Measurements from ENCODE around the gene BNIP3.

BNIP3 gene, protein sequence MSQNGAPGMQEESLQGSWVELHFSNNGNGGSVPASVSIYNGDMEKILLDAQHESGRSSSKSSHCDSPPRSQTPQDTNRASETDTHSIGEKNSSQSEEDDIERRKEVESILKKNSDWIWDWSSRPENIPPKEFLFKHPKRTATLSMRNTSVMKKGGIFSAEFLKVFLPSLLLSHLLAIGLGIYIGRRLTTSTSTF

DNA sequence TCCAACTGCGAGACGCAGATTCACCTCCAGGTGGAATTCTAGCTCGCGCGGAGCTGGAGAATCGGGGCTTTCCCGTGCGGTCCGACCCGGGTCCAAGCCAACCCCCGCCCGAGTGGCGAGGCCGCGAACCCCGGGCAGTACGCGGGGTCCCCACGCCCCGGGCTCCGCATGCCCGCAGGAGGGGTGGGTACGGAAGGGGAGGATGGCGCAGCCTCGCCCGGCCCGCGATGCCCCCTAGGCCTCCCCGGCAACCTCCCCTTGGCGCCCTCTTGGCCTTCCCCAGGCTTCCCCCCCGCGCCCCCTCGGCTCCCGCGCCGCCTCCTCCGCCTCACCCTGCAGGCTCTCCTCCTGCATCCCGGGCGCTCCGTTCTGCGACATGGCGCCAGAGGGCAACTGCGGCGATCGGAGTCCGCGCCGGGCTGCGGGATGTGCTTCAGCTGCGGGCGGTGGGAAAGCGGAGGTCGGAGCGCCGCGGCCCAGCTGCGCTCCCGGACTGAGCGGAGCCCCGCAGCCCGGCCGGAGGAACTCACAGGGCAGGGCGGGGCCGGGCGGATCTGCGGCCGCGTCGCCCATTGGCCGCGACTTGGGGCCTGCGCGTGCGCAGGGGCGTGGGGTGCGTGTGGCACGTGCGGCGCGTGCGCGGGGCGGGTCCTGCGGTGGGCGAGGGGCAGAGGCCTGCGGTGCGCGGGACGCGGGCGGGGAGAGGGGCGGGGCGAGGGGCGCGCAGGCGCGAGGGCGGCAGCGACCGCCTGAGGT lies at the start of gene BNIP3:
Gene BNIP3 (minus strand): TSS at position 495 of the 756 bp plus-strand sequence. CDS start 117 bp downstream, at position 378.
- DNase-seq (ENCODE audit: low read depth in 2 of 3, low spot score in 1 of 3), result peak; percentile 87 to 96 (median 90)

DNA sequence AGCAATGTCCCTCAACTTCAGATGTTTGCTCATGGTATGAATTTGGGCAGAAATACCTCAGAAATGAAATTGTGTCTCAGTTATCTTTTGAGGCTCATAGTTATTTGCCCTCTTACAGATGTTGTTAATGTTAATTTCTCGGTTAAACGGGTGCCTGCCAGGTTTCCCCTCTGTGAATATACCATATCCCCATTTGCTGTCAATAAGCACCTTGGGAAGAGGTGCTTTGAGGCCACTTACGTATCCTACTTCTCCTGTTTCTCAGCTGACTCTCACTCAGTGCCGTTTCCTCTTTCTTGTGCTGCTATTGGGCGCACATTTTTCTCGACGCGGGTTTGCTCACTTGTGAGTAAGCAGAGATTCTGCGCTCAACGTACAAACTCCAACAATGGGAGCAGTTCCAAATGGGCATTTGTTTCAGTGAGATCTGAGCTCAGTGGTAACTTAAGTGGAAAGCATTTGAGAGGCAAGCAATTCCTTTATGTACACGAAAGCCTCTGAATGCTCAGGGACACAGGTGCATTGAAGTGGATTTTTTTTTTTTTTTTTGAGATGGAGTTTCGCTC lies 49.3 kb upstream of the BNIP3 start:
- no peak for DNase-seq (ENCODE audit: low read depth in 2 of 3, low spot score in 1 of 3)

DNA sequence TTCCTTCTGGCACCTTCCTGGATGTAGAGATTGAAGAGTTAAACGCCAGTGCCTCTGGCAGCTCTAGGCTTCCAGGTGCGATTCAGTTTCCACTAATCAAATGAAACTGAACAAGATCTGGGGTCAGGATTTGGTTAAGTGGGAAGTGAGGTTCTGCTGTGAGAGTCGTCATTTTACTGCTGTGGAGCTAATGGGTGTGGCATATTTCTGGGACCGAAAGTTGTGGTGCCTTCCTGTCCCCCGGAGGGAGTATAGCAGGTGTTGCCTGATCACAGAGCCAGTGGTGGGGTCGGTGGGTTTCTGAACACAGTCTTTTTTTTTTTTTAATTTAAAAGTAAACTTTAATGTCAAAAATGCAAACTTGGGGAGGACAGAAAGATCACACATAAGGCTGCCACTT lies 47.0 kb upstream of the BNIP3 start:
- no peak for DNase-seq (ENCODE audit: low read depth in 2 of 3, low spot score in 1 of 3)

GRCh38 chr10:132027423-132027983 lies 45.8 kb upstream of the BNIP3 start:
- DNase-seq (ENCODE audit: low read depth in 2 of 3, low spot score in 1 of 3), result no peak

GRCh38 chr10:132023092-132023811 lies 41.5 kb upstream of the BNIP3 start:
- peak; percentile 50 to 77 (median 74) for DNase-seq (ENCODE audit: low read depth in 2 of 3, low spot score in 1 of 3)

DNA sequence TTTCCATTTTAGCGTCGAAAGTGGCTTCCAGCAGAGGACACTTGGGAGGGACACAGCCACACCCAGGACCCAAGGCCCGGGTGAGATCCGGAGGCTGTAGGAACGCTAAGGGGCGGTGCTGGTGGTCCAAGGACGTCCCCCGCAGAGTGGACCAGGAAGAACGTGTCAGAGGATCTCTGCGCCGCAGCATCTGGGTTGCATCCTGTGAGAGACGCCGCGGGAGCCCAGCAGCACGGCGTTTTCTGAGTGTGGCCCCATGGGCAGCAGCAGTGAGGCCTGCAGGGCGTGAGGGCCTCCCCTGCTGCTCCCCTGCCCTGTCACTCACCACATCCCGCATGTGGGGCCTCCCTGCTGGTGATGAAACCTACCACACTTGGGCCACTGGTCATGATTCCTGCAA lies 40.5 kb upstream of the BNIP3 start:
- DNase-seq (ENCODE audit: low read depth in 2 of 3, low spot score in 1 of 3), result no peak

DNA sequence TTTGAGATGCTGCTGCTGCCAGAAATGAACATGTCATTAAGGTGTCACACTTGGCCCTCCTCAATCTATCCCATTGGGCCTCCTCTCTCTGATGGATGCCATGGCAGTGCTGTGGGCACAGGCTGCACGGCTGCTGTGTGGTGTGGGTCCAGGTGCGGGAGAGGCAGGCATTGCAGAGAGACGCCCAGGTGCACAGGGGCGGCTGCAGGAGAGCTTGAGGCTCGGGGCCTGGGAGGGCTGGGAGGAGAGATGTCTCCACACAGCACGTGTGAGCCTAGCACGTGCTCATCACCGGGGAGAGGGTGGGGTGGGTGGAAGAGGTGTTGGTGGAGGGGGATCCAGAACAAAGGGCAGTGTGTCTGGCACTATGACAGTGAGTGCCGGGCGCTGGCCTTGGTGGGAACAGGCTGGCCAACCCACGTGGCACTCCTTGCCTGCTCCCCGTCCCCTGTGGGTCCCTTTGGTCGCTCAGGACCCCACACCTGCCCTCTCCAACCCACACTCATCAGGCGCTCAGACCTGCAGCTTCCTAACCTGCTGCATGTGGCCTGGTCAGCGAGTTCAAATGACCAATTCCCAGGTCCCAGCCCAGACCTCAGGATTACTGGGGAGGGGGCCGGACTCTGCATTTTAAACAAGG lies 39.9 kb upstream of the BNIP3 start:
- no peak for DNase-seq (ENCODE audit: low read depth in 2 of 3, low spot score in 1 of 3)

GRCh38 chr10:132021046-132021445 lies 39.3 kb upstream of the BNIP3 start:
- no peak for DNase-seq (ENCODE audit: low read depth in 2 of 3, low spot score in 1 of 3)

- no peak for DNase-seq (ENCODE audit: low read depth in 2 of 3, low spot score in 1 of 3)
Observed at GRCh38 chr10:132020456-132020855, 38.7 kb upstream of the BNIP3 start.

GRCh38 chr10:132019366-132019765 lies 37.6 kb upstream of the BNIP3 start:
- DNase-seq (ENCODE audit: low read depth in 2 of 3, low spot score in 1 of 3), result no peak

DNA sequence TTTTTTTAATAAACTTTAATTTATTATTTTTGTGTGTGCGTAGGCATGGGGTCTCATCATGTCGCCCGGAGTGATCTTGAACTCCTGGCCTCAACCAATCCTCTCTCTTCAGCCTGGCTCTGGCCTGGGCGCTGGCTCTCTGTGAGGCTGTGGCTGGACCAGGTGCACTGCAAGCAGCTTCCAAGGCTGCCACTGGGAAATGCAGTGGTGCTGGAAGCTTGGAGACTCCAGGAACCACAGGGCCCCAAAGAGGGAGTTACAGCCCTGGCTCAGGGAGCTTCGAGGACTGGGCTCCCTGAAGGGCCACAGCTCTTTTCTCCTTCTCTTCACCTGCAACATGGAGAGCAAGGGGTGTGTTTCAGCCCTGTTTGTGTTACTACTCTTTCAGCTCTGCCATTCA lies 36.7 kb upstream of the BNIP3 start:
- DNase-seq (ENCODE audit: low read depth in 2 of 3, low spot score in 1 of 3), result no peak

DNA sequence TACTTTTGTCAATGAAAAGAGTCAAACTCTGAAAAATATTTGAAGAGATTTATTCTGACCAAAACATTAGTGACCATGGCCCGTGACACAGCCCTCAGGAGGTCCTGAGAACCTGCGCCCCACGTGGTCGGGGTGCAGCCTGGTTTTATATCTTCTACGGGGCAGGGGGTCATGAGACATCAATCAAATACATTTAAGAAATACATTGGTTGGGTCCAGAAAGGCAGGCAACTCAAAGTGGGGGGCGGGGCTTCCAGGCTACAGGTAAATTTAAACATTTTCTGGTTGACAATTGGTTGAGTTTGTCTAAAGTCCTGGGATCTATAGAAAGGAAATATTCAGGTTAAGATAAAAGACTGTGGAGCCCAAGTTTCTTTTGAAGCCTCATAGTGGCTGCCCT lies 34.8 kb upstream of the BNIP3 start:
- no peak for DNase-seq (ENCODE audit: low read depth in 2 of 3, low spot score in 1 of 3)

DNA sequence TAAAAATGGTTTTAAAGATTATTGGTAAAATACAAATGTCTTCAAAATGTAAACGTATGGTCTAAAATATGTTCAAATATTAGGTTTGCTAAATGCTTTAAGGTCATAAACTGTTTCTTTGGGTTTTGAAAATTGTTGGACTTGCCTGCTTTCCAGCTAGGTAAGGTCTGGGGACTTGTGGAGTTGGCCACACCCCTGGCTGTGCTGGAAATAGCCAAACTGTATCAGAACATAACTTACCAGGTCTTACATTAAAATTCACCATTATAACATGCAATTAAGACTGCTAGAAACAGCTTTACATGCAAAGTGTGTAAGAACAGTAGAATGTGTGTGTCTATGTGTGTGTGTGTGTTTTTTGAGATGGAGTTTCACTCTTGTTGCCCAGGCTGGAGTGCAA lies 29.7 kb upstream of the BNIP3 start:
- DNase-seq (ENCODE audit: low read depth in 2 of 3, low spot score in 1 of 3), result no peak

DNA sequence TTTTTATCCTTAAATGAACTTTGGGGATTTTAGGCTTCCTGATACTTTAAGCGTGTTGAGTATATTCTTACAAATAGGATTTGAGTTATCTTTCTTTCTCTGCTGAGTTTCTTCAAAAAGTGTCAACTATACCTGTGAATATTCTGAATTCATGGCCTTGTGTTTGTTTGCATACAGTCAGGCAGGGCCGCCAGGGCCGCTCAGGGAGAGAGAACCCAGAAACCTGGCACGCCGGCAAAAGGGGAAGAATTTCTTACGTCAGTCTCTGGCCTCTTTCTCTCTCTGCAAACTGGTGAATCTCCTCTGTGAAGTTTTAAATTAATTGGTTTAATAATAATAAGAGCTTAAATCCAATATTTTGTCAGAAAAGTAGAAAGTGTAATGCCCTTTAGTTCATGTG lies 29.3 kb upstream of the BNIP3 start:
- DNase-seq (ENCODE audit: low read depth in 2 of 3, low spot score in 1 of 3), result no peak

DNA sequence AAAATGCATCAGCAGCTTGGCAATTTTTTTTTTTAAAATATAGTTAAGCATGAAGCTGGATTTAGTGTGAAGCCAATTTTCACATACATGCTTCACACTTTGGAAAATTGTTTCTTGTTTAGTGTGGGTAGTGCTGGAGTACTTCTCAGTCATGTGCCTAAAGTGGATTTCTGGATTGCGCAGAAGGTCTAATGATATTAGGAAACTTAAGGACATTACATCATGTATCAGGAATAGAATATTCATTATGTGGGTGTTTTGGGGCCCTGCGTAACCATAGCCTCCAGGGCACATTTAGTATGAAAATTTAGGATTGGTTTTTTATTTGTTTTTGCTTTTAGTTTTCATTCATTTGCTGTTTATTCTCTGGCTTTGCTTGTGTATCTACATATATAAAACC lies 28.8 kb upstream of the BNIP3 start:
- no peak for DNase-seq (ENCODE audit: low read depth in 2 of 3, low spot score in 1 of 3)

- no peak for DNase-seq (ENCODE audit: low read depth in 2 of 3, low spot score in 1 of 3)
Observed at GRCh38 chr10:132009575-132009974, 27.9 kb upstream of the BNIP3 start.

DNA sequence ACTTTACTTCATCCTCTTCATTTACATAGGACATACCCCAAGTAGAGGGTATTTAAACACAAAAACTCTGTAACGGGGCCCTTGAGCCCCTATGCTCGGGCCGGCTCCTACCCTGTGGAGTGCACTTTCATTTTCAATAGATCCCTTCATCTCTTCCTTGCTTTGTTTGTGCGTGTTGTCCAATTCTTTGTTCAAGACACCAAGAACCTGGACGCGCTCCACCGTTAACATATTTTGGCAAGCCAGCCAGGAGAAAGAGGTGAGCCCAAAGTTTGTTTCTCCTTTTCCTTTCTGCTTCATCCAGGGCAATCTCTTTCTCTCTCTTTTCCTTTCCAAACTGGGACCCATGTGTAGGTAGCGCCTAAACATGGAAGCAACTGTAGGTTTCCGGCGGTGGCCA lies 26.0 kb upstream of the BNIP3 start:
- no peak for DNase-seq (ENCODE audit: low read depth in 2 of 3, low spot score in 1 of 3)

GRCh38 chr10:132006966-132007365 lies 25.2 kb upstream of the BNIP3 start:
- no peak for DNase-seq (ENCODE audit: low read depth in 2 of 3, low spot score in 1 of 3)

DNA sequence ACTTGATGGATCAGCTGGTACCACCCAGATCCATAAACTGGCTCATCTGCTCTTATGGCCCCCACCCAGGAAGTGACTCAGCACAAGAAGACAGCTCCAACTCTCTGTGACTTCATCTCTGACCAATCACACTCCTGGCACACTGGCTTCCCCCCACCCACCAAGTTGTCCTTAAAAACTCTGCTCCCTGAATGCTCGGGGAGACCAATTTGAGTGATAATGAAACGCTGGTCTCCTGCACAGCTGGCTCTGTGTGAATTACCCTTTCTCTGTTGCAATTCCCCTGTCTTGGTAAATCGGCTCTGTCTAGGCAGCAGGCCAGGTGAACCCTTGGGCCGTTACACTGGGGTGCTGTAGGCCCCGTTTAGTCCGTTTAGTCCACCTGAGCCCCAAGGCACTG lies 23.4 kb upstream of the BNIP3 start:
- DNase-seq (ENCODE audit: low read depth in 2 of 3, low spot score in 1 of 3), result no peak

DNA sequence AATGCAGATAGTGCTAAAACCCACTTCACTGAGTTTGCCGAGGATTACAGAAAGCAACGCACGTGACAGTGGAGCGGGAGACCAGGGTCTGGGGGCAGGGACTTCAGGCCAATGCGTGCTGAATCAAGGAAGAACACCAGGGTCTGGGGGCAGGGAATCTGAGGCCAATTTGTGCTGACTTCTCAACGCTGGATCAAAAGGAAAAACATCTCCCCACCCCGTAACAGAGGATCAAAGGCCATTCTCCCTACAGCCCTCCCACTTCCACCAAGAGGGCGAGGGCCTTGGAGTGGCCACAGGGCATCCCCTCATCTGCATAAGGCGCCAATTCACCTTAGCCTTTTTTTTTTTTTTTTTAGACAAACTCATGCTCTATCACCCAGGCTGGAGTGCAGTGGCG lies 22.3 kb upstream of the BNIP3 start:
- DNase-seq (ENCODE audit: low read depth in 2 of 3, low spot score in 1 of 3), result no peak

GRCh38 chr10:132003282-132003924 lies 21.7 kb upstream of the BNIP3 start:
- no peak for DNase-seq (ENCODE audit: low read depth in 2 of 3, low spot score in 1 of 3)

Data from stimulated activated CD4-positive, alpha-beta T cell treated with anti-CD3 and anti-CD28 coated beads, Interleukin-12 subunit alpha, Interleukin-12 subunit beta, amount 100 ng/mL, for 48 hours (primary cell).